ENCODE data around the gene KLF13. TPM values are rescaled to one million over a fixed set of nuclear protein-coding genes. Genes with fewer than 3 reads are reported as not detected.

The KLF13 gene
- polyA plus RNA-seq, 2 donors: 9.0 to 20.9 TPM

DNA sequence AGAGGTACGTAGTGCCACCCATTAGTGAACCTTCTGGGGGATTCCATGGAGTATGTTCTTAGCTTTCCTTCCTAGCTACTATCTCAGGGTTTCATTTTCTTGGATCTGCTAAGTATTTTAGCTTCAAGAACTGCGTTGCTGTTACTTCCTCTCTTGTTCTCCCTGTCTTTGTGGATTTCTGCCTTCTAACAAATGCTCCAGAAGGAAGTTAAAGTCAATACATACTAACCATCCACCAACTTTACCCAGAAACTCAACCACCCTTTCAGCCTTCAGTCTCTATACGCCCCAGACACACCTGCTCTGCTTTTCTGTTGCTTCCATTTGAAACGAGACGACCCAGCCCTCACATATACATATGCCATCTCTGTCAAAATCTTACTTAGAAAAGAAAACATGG lies 2.4 kb upstream of the KLF13 start:
- Histone ChIP-seq H3K27me3 (ENCODE audit: control insufficient read depth in 1 of 2, insufficient read depth in 2 of 2, low read length in 2 of 2) (no peaks in the 10 kb centered on the region), H3K36me3 (ENCODE audit: control insufficient read depth in 2 of 2, insufficient read depth in 2 of 2, low read length in 1 of 2) (no peaks in the 10 kb centered on the region), H3K4me3 (ENCODE audit: low read depth in 1 of 2, low read length in 2 of 2) (no peak overlapping the region), H3K4me1 (ENCODE audit: control insufficient read depth in 2 of 2, insufficient read depth in 2 of 2, low read length in 1 of 2) (peaks cover 0 to under 1% of the 10 kb centered on the region in 2 donors), H3K9me3 (ENCODE audit: control insufficient read depth in 2 of 2, insufficient read depth in 1 of 2, low read depth in 1 of 2, low read length in 1 of 2) (no peaks in the 10 kb centered on the region), H3K27ac (ENCODE audit: low read depth in 2 of 2, low read length in 1 of 2) (no peak overlapping the region)
- WGBS, 2 donors: 71 to 73% methylated on average over 5 of the region's 5 CpGs

DNA sequence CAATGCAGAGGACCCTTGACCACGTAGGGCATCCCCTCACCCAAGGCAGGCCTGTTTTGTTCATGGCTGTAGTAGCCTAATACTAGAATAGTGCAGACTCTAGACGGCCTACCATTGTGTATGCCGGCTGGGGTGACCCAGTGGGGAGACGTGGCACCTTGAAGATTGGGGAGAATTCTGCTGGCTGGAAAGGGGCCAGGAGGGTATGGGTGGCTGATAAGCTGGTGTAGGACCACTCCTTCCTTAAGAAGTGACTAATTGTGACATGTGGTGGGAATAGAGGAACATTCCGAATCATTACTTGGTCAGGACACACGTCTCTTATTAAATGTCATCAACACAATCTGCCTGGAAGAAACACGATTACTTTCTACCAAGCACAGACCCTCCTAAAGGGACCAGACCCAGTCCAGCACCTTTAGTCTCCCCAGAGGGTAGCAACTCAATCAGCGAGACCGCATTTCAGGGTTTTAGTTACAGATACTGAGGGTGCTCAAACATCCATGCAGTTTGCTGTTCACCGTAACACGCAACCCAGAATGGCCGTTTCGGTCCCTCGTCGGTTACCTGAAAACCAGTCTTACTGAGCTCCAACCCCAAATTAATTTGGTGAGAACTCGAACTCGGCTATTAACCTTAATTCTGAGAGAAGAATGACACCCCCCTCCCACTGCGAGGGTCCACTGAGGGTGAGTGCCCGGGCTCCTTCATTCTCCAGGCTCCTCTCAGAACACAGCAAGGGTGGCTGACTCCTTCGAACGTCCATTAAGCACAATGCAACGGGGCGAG lies 1.6 kb upstream of the KLF13 start:
- Histone ChIP-seq H3K36me3 (ENCODE audit: control insufficient read depth in 2 of 2, insufficient read depth in 2 of 2, low read length in 1 of 2) (peaks cover 0 to under 1% of the 10 kb centered on the region in 2 donors), H3K4me3 (ENCODE audit: low read depth in 1 of 2, low read length in 2 of 2) (peak overlapping the region; percentile 61 to 84), H3K4me1 (ENCODE audit: control insufficient read depth in 2 of 2, insufficient read depth in 2 of 2, low read length in 1 of 2) (peaks cover 6 to 7% of the 10 kb centered on the region in 2 donors), H3K27me3 (ENCODE audit: control insufficient read depth in 1 of 2, insufficient read depth in 2 of 2, low read length in 2 of 2) (no peaks in the 10 kb centered on the region), H3K9me3 (ENCODE audit: control insufficient read depth in 2 of 2, insufficient read depth in 1 of 2, low read depth in 1 of 2, low read length in 1 of 2) (no peaks in the 10 kb centered on the region), H3K27ac (ENCODE audit: low read depth in 2 of 2, low read length in 1 of 2) (peak overlapping the region; percentile 99)
- 58% methylated on average over 23 of the region's 23 CpGs for WGBS, 2 donors

GRCh38 chr15:31325595-31326155 lies 960 bp upstream of the KLF13 start:
- no peaks in the 10 kb centered on the region for H3K9me3 ChIP-seq (ENCODE audit: control insufficient read depth in 2 of 2, insufficient read depth in 1 of 2, low read depth in 1 of 2, low read length in 1 of 2)
- peaks cover 6 to 7% of the 10 kb centered on the region in 2 donors for H3K4me1 ChIP-seq (ENCODE audit: control insufficient read depth in 2 of 2, insufficient read depth in 2 of 2, low read length in 1 of 2)
- no peaks in the 10 kb centered on the region for H3K27me3 ChIP-seq (ENCODE audit: control insufficient read depth in 1 of 2, insufficient read depth in 2 of 2, low read length in 2 of 2)
- peak overlapping the region; percentile 61 to 84 for H3K4me3 ChIP-seq (ENCODE audit: low read depth in 1 of 2, low read length in 2 of 2)
- H3K27ac ChIP-seq (ENCODE audit: low read depth in 2 of 2, low read length in 1 of 2): peak overlapping the region; percentile 99
- WGBS, 2 donors: 0 to 1% methylated on average over 43 to 58 of the region's 58 CpGs
- peaks cover 0 to 2% of the 10 kb centered on the region in 2 donors for H3K36me3 ChIP-seq (ENCODE audit: control insufficient read depth in 2 of 2, insufficient read depth in 2 of 2, low read length in 1 of 2)

DNA sequence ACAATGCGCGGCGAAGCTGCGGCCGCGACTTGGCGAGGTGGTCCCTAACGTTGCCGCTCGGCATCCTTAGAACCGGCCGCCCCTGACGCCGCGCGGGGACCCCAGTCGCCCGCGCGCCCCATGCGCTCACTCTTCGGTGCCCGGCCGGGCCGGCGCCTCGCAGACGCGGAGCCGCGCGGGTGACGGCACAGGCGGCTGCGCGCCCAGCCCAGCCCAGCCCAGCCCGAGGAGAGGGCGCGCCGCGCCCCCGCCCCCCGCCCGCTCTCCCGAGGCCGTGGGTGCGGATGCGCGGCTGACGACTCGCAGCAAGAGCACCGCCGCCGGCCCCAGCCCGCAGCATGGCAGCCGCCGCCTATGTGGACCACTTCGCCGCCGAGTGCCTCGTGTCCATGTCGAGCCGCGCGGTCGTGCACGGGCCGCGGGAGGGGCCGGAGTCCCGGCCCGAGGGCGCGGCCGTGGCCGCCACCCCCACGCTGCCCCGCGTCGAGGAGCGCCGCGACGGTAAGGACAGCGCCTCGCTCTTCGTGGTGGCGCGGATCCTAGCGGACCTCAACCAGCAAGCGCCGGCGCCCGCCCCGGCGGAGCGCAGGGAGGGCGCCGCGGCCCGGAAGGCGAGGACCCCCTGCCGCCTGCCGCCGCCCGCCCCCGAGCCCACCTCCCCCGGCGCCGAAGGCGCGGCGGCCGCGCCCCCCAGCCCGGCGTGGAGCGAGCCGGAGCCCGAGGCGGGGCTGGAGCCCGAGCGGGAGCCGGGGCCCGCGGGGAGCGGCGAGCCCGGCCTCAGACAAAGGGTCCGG lies 437 bp downstream of the KLF13 start:
- H3K27ac ChIP-seq (ENCODE audit: low read depth in 2 of 2, low read length in 1 of 2): peak overlapping the region; percentile 99
- peaks cover 9 to 12% of the 10 kb centered on the region in 2 donors for H3K4me1 ChIP-seq (ENCODE audit: control insufficient read depth in 2 of 2, insufficient read depth in 2 of 2, low read length in 1 of 2)
- no peaks in the 10 kb centered on the region for H3K27me3 ChIP-seq (ENCODE audit: control insufficient read depth in 1 of 2, insufficient read depth in 2 of 2, low read length in 2 of 2)
- no peaks in the 10 kb centered on the region for H3K9me3 ChIP-seq (ENCODE audit: control insufficient read depth in 2 of 2, insufficient read depth in 1 of 2, low read depth in 1 of 2, low read length in 1 of 2)
- 0 to 1% methylated on average over 92 to 130 of the region's 130 CpGs for WGBS, 2 donors
- H3K4me3 ChIP-seq (ENCODE audit: low read depth in 1 of 2, low read length in 2 of 2): peak overlapping the region; percentile 78 to 84
- peaks cover 0 to 2% of the 10 kb centered on the region in 2 donors for H3K36me3 ChIP-seq (ENCODE audit: control insufficient read depth in 2 of 2, insufficient read depth in 2 of 2, low read length in 1 of 2)

DNA sequence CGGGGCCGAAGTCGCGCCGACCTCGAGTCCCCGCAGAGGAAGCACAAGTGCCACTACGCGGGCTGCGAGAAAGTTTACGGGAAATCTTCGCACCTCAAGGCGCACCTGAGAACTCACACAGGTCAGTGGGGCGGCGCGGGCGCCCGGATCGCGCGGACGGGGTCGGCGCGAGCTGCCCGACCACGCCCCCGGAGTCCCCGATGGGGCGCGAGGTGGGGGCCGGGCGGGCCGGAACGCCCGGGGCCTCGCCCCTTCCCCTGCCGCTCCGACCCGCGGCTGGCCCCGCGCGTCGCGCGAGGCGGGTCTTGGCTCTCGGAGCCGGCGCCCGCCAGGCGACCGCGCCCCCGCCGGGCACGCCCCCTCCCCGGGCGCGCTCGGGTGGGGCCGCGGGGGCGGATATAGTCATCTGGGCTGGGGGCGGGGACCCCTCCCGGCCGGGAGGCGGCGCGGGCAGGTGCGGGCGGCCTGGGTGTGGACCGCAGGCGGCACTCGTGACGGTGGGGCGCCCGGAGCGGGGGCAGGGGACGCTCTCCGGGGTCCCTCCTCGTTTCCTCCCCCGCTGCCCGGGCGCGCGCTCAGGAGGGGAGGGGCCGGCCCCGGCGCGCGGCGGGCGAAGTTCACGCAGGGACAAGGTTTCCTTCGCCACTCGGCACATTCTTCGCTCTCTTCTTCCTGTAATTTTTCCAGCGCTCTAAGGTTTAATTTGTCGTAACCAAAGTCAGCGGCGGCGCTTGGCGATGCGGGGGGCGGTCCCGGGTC lies 1.2 kb downstream of the KLF13 start:
- Histone ChIP-seq H3K27me3 (ENCODE audit: control insufficient read depth in 1 of 2, insufficient read depth in 2 of 2, low read length in 2 of 2) (no peaks in the 10 kb centered on the region), H3K4me1 (ENCODE audit: control insufficient read depth in 2 of 2, insufficient read depth in 2 of 2, low read length in 1 of 2) (peaks cover 9 to 14% of the 10 kb centered on the region in 2 donors), H3K9me3 (ENCODE audit: control insufficient read depth in 2 of 2, insufficient read depth in 1 of 2, low read depth in 1 of 2, low read length in 1 of 2) (no peaks in the 10 kb centered on the region), H3K27ac (ENCODE audit: low read depth in 2 of 2, low read length in 1 of 2) (peak overlapping the region; percentile 99), H3K4me3 (ENCODE audit: low read depth in 1 of 2, low read length in 2 of 2) (peak overlapping the region; percentile 78 to 84), H3K36me3 (ENCODE audit: control insufficient read depth in 2 of 2, insufficient read depth in 2 of 2, low read length in 1 of 2) (peaks cover 0 to 2% of the 10 kb centered on the region in 2 donors)
- WGBS, 2 donors: 0 to 1% methylated on average over 81 to 107 of the region's 108 CpGs

GRCh38 chr15:31328428-31328968 lies 1.9 kb downstream of the KLF13 start:
- Histone ChIP-seq H3K36me3 (ENCODE audit: control insufficient read depth in 2 of 2, insufficient read depth in 2 of 2, low read length in 1 of 2) (peaks cover 0 to 2% of the 10 kb centered on the region in 2 donors), H3K9me3 (ENCODE audit: control insufficient read depth in 2 of 2, insufficient read depth in 1 of 2, low read depth in 1 of 2, low read length in 1 of 2) (no peaks in the 10 kb centered on the region), H3K27ac (ENCODE audit: low read depth in 2 of 2, low read length in 1 of 2) (peak overlapping the region; percentile 99), H3K27me3 (ENCODE audit: control insufficient read depth in 1 of 2, insufficient read depth in 2 of 2, low read length in 2 of 2) (no peaks in the 10 kb centered on the region), H3K4me3 (ENCODE audit: low read depth in 1 of 2, low read length in 2 of 2) (peak overlapping the region; percentile 78 to 84), H3K4me1 (ENCODE audit: control insufficient read depth in 2 of 2, insufficient read depth in 2 of 2, low read length in 1 of 2) (peaks cover 9 to 14% of the 10 kb centered on the region in 2 donors)
- WGBS, 2 donors: 0 to 1% methylated on average over 35 of the region's 35 CpGs

DNA sequence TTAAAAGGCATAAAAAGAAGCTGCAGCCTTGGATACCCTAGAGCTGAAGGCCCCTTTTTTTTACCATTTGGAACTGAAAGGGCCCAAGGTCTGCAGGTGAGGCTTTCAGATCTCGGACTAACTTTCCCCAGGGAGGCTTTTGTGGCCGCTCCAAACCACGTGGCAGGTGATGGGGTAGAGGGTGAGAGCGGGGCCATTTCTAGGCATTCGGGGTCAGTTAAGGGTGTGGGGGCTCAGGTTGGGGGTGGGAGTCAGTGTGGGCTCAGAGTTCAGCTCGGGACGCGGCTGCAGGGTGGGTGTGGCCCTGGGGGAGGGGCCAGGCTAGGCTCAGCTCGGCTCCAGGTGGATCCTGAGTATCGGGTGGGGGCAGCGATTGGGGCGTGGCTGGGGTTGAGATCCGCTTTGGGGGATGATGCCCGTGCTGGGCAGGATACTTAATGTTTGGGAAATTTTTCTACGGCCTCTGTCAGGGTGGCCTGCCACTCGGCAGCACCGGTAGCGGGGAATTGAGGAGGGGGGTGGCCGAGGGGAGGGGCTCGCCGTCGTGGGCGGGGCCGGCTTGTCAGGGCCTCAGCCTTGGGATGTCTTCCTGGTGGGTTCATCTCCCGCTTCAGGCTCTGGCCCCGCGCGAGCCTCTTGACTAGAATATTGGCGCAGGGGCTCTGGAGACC lies 2.5 kb downstream of the KLF13 start:
- peaks cover 13 to 14% of the 10 kb centered on the region in 2 donors for H3K4me1 ChIP-seq (ENCODE audit: control insufficient read depth in 2 of 2, insufficient read depth in 2 of 2, low read length in 1 of 2)
- H3K9me3 ChIP-seq (ENCODE audit: control insufficient read depth in 2 of 2, insufficient read depth in 1 of 2, low read depth in 1 of 2, low read length in 1 of 2): no peaks in the 10 kb centered on the region
- peak overlapping the region; percentile 78 to 84 for H3K4me3 ChIP-seq (ENCODE audit: low read depth in 1 of 2, low read length in 2 of 2)
- WGBS, 2 donors: 9 to 10% methylated on average over 28 to 29 of the region's 29 CpGs
- H3K36me3 ChIP-seq (ENCODE audit: control insufficient read depth in 2 of 2, insufficient read depth in 2 of 2, low read length in 1 of 2): peaks cover 0 to 2% of the 10 kb centered on the region in 2 donors
- no peaks in the 10 kb centered on the region for H3K27me3 ChIP-seq (ENCODE audit: control insufficient read depth in 1 of 2, insufficient read depth in 2 of 2, low read length in 2 of 2)
- H3K27ac ChIP-seq (ENCODE audit: low read depth in 2 of 2, low read length in 1 of 2): peak overlapping the region; percentile 99

DNA sequence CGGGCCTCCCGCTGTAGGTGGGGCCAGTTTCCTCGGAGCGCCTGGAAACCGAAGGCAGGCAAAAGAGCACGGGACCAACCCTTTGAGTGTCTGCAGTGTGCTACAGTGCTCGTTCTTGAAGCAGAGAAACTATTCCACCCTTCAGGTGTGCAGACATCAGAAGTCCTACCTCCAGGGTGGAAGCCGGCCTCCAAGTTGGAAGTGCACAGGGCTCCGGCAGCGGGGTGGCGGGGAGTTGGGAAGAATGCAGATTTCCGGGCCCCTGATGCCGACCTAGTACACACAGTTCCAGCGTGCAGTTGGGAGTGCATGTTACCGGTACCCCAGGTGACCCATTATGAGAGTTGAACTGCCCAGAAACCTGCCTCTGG lies 3.0 kb downstream of the KLF13 start:
- Histone ChIP-seq H3K4me3 (ENCODE audit: low read depth in 1 of 2, low read length in 2 of 2) (peak overlapping the region; percentile 78 to 84), H3K4me1 (ENCODE audit: control insufficient read depth in 2 of 2, insufficient read depth in 2 of 2, low read length in 1 of 2) (peaks cover 13 to 14% of the 10 kb centered on the region in 2 donors), H3K27ac (ENCODE audit: low read depth in 2 of 2, low read length in 1 of 2) (peak overlapping the region; percentile 48 to 99), H3K36me3 (ENCODE audit: control insufficient read depth in 2 of 2, insufficient read depth in 2 of 2, low read length in 1 of 2) (peaks cover 0 to 2% of the 10 kb centered on the region in 2 donors), H3K9me3 (ENCODE audit: control insufficient read depth in 2 of 2, insufficient read depth in 1 of 2, low read depth in 1 of 2, low read length in 1 of 2) (no peaks in the 10 kb centered on the region), H3K27me3 (ENCODE audit: control insufficient read depth in 1 of 2, insufficient read depth in 2 of 2, low read length in 2 of 2) (no peaks in the 10 kb centered on the region)
- 26 to 42% methylated on average over 15 of the region's 15 CpGs for WGBS, 2 donors

All from esophagus (tissue), 2 donors.